Measurements from ENCODE around the gene PRKCA.

DNA sequence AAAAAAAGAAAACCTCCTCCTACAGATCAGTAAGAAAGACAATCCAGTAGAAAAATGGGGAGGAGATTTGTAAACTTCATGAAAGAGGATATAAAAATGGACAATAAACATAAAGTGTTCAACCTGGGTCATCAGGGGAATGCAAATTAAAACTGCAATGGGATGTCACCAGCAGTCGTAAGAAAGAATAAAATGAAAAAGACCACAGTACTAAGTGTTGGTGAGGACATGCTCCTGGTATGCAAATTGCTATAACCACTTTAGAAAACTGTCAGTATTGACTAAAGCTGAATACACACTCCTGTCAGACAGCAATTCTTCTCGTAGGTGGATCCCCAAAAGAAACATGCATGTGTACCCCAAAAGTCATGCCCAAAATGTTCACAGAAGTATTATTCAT, 267.2 kb downstream of the PRKCA start:
- TF ChIP-seq, protein P1, sequence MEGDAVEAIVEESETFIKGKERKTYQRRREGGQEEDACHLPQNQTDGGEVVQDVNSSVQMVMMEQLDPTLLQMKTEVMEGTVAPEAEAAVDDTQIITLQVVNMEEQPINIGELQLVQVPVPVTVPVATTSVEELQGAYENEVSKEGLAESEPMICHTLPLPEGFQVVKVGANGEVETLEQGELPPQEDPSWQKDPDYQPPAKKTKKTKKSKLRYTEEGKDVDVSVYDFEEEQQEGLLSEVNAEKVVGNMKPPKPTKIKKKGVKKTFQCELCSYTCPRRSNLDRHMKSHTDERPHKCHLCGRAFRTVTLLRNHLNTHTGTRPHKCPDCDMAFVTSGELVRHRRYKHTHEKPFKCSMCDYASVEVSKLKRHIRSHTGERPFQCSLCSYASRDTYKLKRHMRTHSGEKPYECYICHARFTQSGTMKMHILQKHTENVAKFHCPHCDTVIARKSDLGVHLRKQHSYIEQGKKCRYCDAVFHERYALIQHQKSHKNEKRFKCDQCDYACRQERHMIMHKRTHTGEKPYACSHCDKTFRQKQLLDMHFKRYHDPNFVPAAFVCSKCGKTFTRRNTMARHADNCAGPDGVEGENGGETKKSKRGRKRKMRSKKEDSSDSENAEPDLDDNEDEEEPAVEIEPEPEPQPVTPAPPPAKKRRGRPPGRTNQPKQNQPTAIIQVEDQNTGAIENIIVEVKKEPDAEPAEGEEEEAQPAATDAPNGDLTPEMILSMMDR (IDR thresholded peaks at IDR 0.05), result no peak
- no peak for TF ChIP-seq POLR2AphosphoS5 (IDR thresholded peaks at IDR 0.05)
- TF ChIP-seq POLR2A (IDR thresholded peaks at IDR 0.05), result no peak

All from prostate gland (tissue), 2 donors.